Stimulated activated CD8-positive, alpha-beta memory T cell treated with anti-CD3 and anti-CD28 coated beads, Interleukin-12 subunit alpha, Interleukin-12 subunit beta, amount 100 ng/mL, for 4 hours (primary cell): Measurements from ENCODE around the gene CDKN1C.

Experiments used
- DNase-seq: peaks from one replicate; pipeline ENCODE4 v3.0.0-alpha.2; 2020; ENCODE audit warnings: low read depth

CDKN1C gene

GRCh38 chr11:2869134-2869526, 16.4 kb downstream of the CDKN1C start:
- DNase-seq = no peak

GRCh38 chr11:2868506-2869133, 17.0 kb downstream of the CDKN1C start:
- DNase-seq = no peak

- no peak for DNase-seq
These were observed 17.7 kb downstream of the CDKN1C start for GRCh38 chr11:2867722-2868505.

- no peak for DNase-seq
These were observed 18.4 kb downstream of the CDKN1C start for GRCh38 chr11:2867142-2867541.

GRCh38 chr11:2865922-2866577, 19.5 kb downstream of the CDKN1C start:
- no peak for DNase-seq

GRCh38 chr11:2864901-2865300, 20.7 kb downstream of the CDKN1C start:
- DNase-seq = no peak

- DNase-seq = no peak
These were observed 22.3 kb downstream of the CDKN1C start for GRCh38 chr11:2863276-2863618.

GRCh38 chr11:2862395-2863275, 22.9 kb downstream of the CDKN1C start:
- no peak for DNase-seq

GRCh38 chr11:2860636-2861035, 24.9 kb downstream of the CDKN1C start:
- no peak for DNase-seq

- DNase-seq = no peak
These were observed 25.9 kb downstream of the CDKN1C start for GRCh38 chr11:2859699-2860037.

- no peak for DNase-seq
These were observed 26.4 kb downstream of the CDKN1C start for GRCh38 chr11:2858995-2859698.

GRCh38 chr11:2857918-2858317, 27.7 kb downstream of the CDKN1C start:
- DNase-seq = no peak

GRCh38 chr11:2857276-2857675, 28.3 kb downstream of the CDKN1C start:
- DNase-seq = no peak

- DNase-seq = no peak
These were observed 30.4 kb downstream of the CDKN1C start for GRCh38 chr11:2855162-2855561.

GRCh38 chr11:2853997-2854560, 31.5 kb downstream of the CDKN1C start:
- no peak for DNase-seq

GRCh38 chr11:2853401-2853800, 32.2 kb downstream of the CDKN1C start:
- DNase-seq = no peak

GRCh38 chr11:2849994-2850770, 35.4 kb downstream of the CDKN1C start:
- no peak for DNase-seq

GRCh38 chr11:2848497-2848896, 37.1 kb downstream of the CDKN1C start:
- no peak for DNase-seq

GRCh38 chr11:2847561-2847960, 38.0 kb downstream of the CDKN1C start:
- no peak for DNase-seq

GRCh38 chr11:2846470-2846869, 39.1 kb downstream of the CDKN1C start:
- no peak for DNase-seq

GRCh38 chr11:2846056-2846455, 39.5 kb downstream of the CDKN1C start:
- no peak for DNase-seq
